HG03066 (cell line): ENCODE measurements around the gene TNNI2.

ENCODE experiments used
- ATAC-seq: cut with Tn5 transposase; IDR thresholded peaks from one replicate; pipeline ENCODE4 v1.9.1; 2021; ENCODE audit warnings: low read depth; ENCODE audit not compliant: unreplicated experiment

The TNNI2 gene

GRCh38 chr11:1820463-1821325 lies 18.1 kb upstream of the TNNI2 start:
- ATAC-seq, result no peak

GRCh38 chr11:1821562-1821961 lies 17.2 kb upstream of the TNNI2 start:
- ATAC-seq, result no peak

DNA sequence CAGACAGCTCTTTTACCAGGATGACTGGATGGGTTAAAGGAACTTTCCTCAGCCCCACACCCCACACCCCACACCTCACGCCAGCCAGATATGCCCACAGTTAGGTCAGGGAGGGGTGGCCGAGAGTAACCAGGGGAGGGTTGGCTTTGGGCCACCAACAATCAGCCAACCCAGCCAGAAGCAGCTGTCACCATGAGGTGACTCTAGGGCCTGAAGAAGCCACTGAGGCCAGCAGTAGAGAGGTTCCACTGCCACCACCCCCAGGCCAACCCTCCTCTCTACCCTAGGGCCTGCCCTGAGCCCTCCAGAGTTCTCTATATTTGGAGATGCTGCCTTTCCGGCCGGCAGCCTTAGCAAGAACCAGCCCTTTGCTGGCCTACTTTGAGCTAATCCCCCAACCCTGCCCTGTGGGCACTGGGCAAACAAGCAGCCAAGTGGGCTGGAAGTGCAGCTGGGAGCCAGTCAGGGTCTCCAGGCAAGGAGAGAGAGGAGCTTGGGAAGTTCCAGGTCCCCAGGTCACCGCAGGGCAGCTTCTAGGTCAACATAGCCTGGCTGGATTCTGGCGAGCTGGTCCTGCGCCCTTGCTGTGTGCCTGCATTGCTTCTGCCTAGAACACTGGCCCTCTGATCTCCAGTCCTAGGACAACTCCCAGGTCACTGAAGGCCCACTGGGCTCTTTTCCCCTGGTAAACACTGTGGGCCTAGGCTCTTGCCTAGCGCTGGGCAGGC lies 16.0 kb upstream of the TNNI2 start:
- no peak for ATAC-seq

DNA sequence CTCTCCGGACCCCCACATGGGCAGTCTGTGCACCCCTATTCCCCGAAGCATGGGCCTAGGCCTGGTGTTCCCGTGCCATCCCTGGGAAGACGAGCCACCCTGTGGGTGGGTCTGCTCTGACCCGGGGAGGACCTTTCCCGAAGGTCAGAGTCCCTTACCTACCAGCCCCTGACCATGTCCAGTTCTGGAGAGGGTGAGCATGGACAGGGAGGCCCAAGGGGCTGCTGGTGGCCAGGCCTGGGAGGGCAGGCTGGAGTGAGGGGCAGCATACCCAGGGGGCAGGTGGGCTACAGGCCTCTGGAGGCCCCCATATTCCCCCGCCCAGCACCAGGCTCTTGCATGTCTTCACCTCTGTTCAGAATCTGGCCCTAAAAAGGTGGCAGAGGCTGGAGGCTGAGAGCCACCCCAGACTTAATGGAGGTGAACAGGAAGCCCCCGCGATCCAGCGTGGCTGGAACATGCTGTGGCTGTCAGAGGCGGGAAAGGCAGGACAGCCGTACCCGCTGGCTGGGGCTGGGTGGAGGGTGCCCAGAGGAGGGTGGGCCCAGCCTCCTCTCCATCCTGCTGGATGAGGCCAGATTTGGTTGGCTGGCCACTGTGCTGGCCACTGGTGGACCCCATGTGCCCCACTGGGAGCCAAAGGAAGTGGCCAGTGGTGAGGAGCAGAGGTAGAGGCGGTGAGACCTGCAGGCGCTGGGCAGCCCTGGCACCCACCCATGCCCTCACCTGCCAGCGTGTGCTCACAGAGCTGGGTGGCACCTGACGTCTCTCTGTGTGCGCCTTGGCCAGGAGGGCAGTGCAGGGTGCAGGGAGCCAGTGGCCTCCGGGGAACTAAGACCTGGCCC lies 15.2 kb upstream of the TNNI2 start:
- no peak for ATAC-seq

DNA sequence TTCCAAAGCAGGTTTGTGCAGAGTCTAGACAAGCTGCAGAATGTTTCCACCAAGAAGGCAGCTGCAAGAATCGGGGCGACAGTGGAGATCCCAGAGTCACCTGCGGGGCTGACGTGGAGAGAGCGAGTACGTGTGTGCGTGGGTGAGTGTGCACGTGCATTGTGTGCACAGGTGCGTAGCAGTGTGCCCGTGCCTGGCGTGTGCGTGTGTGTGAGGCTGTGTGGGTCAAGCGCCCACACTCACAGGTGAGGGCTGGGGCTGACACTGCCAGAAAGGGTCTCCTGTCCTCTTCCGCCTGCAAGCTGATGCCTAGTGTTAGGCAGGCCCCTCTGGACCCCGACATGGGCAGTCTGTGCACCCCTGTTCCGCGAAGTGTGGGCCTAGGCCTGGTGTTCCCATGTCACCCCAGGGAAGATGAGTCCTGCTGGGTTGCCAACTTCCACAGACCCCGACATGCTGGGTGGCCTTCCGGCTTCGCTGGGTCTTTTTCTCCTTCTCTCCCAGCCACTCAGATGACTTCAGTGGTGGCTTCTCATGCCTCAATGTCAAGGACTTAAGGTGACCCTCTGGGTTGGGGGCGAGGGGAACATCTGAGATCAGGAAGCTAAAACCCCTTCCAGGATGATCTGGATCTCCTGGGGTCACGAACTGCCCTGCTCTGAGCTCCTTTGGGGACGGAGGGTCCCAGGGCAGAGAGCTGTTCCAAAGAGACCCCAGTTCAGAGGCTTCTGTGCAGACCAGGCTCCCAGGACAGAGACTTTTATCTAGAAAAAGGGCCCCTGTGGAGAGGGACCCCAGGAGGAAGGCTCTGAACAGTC lies 14.4 kb upstream of the TNNI2 start:
- ATAC-seq, result no peak

- no peak for ATAC-seq
Measured at GRCh38 chr11:1825039-1825740, 13.6 kb upstream of the TNNI2 start.

DNA sequence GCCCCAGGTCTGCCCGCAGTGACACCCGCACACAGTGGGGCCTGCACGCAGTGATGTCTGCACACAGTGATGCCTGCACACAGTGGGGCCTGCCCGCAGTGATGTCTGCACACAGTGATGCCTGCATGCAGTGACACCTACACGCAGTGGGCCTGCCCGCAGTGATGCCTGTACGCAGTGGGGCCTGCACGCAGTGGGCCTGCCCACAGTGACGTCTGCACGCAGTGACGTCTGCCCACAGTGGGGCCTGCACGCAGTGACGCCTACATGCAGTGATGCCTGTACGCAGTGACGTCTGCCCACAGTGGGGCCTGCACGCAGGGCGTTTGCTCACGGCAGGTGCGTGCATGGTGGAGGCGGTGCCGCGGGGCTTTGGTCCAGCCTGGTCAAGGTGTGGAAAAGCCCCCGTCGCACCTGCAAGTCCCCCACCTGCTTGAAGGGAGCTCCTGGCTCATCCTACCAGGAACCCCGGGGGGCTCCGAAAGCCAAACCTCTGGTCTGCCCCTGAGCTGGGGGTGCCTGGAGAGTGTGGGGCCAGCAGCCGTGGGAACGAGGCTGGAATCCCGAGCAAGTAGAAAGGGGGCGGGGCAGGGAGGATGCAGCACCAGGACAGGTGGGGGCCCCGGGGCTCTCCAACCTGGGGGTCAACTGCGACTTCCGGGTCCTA lies 12.9 kb upstream of the TNNI2 start:
- no peak for ATAC-seq

DNA sequence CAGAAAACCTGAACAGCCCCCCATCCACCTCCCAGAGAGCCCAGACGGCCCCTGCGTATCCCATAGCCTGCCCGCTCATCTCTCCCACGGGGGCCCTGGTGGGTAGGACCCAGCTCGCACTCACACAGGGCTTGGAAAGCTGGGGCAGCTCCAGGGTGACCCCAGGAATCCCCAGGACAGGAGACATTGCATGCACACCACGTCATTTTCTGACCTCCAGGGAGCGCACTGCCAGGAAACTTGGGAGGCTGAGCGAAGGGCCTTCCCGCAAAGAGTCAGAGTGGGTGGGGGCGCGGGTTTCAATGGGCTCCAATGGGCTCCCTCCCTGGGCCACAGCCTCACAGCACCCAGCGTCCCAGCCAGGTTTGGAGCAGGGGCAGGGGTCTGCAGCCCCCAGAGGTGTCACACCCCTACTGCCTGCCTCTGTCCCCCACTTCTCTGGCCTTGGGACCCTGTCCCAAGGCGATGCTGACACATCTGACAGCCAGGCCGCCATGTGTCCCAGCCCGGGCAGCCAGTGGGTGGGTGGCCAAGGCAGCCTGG lies 12.2 kb upstream of the TNNI2 start:
- ATAC-seq, result no peak

DNA sequence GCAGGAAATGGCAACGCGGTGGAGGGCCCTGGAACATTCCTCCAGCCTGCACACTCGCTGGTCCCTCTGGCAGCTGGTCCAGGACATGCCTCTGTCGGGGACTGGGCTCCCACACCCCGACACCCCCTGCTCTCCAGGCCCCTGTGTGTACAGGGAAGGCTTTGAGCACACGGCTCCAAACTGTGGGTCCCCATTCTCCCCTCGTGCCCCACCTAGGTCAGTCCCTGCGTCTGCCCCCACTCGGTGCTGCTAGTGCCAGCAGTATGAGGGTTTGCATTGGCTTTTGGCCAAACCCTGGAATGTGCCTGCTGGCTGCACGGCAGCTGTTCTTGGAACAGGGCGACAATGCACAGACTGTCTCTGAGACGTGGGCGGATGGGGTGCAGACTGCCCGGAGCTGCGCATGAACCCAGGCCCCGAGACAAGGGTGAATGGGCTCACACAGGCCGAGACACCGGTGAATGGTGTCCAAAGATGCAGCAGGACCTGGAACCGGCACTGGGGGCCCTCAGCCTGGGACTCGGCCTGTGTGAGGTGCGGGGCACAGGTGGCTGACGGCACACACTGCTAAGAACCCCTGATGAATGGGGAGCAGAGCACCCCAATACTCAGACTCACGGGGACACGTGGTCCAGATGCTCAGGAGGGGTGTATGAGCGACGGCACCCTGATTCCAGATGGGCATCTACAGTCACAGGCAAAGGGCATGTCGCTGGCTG lies 11.5 kb upstream of the TNNI2 start:
- ATAC-seq, result no peak

GRCh38 chr11:1827931-1828330 lies 10.8 kb upstream of the TNNI2 start:
- ATAC-seq, result no peak

DNA sequence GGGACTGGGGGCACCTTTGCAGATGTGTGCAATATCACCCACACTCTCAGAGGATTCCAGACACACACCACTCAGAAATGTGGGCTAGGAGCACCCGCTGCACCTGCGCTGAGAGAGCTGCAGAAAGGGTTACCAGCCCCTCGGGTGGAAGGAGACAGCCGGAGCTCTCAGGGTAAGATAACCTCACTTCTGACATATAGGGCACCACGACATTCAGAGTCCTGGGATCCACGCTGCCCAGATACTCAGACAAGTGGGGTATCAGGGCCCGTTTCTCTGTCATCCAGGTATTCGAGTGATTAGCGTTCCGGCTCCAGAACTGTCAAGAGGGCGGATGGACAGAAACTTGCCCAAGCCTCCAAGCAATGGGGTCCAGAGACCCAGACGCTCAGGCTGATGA lies 10.2 kb upstream of the TNNI2 start:
- ATAC-seq, result no peak

DNA sequence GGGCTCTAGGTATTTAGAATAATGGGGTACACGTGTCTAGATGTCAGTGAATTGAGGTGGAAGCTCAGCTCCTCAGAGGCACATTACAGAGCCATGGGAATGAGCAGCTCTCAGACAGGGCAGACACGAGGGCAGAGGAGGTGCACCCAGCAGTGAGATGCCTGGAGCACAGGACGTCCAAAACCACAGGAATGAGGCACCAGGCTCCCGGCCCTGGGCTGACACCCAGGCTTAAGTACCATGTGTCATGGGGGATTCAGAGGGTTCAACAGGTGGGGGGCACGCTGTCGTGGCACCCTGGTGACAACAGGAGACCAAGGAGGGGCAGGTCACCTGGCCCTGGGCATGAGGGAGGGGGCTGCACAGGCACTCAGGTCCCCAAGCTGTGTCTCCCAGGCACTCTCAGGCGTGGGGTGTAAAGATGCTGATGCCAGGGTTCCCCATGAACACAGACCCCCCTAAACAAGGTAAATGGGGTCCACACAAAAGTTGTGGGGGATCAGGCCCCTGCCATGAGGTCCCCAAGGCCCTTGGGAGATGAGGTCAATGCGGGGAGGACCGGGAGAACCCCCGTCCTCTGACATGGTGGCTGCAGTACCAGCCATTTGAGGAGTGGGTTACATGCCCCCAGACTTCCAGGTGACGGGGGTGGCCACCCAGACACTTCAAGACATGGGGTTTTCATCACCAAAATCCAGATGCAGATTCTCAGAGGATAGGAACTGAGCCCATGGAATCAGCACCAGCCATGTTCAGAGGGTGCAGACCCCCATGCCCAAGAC lies 9.6 kb upstream of the TNNI2 start:
- ATAC-seq, result no peak

- ATAC-seq, result no peak
Measured at GRCh38 chr11:1830004-1830321, 8.8 kb upstream of the TNNI2 start.

GRCh38 chr11:1830322-1831223 lies 8.2 kb upstream of the TNNI2 start:
- no peak for ATAC-seq

DNA sequence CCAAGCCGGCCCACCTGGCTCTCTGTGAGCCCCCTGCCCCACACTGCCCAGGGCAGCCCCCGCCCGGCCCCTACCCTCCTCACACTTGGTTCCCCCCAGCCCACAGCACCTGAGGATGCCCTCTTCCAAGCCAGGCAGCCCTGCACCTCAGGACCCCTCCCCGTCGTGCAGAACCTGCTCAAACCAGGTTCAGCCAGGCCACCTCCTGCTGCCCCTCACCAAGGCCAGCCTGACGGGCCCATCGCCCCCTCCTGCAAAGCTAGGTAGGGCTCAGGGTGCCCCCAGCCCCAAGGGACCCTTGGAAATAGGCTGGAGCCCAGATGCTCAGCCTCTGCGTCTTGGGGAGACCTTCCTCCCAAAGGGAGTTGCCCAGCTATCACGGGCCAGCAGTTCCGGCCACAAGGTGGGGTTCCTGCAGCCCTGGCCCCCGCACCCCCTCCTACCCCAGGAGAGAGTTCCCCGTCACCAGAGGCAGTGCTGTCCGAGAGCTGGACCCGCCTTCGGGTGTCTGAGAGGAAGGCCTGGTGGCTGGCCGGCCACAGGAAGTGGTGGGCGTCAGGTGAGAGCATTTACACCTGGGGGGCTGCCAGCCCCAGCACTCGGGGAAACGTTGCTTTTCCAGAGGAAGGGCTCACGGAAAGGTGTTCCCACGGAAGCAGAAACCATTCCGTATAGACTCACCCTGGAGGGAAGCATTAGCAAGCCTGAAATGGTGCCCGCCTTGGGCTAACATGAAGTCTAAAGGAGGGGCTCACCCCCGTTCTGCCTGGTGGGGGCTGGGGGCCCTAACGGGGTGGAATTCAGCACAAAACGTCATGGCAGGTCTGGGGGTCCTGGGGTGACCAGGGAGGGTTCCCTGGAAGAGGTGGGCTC lies 7.2 kb upstream of the TNNI2 start:
- ATAC-seq, result no peak
